Hypothalamus (tissue), 51 donors: ENCODE data around the gene MAPKAPK2.

Experiments used
- DNase-seq, 51 donors: peaks; one replicate each; lab custom pipeline; 2025; lab: John Stamatoyannopoulos, UW

Gene MAPKAPK2

DNA sequence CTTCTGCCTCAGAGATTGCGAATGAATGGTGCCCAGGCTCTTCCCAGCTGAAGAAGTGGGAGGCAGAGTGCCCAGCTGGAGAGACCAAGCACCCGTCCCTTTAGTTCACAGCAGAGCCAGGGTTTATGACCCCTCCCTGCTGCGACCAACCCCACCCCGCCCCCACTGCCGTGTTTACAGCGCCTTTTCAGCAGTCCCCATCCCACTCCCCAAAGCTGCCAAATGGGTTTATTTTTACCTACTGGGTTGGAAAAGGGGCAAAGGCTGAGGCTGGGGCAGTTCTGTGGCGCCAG lies 25.8 kb upstream of the MAPKAPK2 start:
- DNase-seq: peak in 1 of 51 donors; percentile 8

- DNase-seq: no peak
These were observed 24.6 kb upstream of the MAPKAPK2 start for GRCh38 chr1:206660136-206660535.

DNA sequence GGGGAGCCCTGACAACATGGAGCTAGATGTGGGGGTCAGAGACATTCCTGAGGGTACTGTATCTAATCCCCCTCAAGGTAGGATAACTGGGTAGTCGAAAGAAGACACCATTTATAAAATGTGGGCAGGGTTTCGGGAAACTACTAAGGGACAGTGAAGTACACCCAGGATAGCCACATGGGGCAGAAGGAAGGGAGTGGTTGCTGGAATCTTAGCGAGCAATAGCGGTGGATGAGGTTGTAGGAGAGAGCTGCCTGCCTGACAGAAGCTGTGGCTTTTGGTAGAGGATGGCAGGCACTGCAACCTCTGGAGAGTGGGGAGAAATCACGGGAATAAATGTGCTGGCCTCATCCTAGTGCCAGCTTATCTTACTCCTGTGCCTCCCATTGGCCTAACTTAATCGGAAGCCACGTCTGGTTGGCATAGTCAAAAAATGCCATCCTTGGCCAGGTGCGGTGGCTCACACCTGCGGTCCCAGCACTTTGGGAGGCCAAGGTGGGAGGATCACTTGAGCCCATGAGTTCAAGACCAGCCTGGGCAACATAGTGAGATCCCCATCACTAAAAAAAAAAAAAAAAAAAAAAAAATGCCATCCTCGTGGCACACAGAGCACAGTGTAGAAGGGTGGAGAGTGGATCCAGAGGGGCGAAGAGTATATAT lies 23.4 kb upstream of the MAPKAPK2 start:
- DNase-seq: no peak

DNA sequence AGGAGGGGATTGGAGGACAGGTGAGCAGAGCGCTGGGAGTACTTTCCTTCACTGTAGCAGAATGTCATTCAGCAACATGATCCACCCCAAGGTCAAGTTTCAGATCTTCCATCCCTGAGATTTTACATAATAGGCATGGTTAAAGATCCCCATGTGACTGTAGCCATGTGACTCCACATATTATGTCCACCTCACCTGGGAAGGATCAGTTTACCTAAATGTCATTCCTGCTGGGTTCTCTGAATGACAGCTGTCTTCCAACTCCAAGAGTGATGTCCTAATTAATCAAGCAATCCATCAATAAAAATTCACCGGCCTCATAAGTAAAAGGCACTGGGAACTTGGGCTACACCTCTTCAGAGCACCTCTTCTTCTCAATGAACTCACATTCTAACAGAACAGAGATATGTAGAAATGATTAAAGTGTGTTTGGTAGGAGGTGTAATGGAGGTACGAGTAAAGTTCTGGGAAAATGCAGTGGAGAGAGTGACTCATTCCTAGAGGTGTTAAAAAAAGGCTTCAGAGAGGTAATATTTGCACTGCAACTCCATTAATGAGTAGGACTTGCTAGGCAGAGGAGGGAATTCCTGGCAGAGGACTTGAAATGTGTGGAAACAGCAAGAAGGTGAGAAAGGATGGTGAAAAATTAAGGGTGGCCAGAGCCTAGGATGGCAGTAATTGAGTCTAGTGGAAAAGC lies 22.2 kb upstream of the MAPKAPK2 start:
- DNase-seq: no peak

DNA sequence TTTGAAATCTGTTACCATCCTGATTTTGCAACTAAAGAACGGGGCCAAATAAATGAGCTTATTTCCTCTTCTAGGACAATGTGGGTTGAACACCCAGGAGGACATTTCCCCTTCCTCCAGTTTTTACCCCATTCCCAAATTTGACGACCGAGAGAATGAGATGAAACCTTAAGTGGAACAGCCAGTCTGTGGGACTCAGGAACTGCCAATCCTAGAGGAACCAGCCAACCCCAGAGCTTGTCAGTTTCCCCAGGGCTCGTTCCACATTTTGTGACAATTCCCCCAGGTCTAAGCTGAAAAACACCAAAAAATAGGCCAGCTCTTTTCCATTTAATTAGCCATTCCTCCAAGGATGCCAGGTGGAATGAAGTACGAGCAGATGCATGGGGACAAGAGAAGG lies 21.3 kb upstream of the MAPKAPK2 start:
- no peak for DNase-seq

- peak in 37 of 51 donors; percentile 8 to 77 (median 28) for DNase-seq
These were observed 20.7 kb upstream of the MAPKAPK2 start for GRCh38 chr1:206663832-206664652.

- DNase-seq: no peak
These were observed 20.0 kb upstream of the MAPKAPK2 start for GRCh38 chr1:206664740-206665139.

- DNase-seq: no peak
These were observed 18.6 kb upstream of the MAPKAPK2 start for GRCh38 chr1:206666031-206666561.

DNA sequence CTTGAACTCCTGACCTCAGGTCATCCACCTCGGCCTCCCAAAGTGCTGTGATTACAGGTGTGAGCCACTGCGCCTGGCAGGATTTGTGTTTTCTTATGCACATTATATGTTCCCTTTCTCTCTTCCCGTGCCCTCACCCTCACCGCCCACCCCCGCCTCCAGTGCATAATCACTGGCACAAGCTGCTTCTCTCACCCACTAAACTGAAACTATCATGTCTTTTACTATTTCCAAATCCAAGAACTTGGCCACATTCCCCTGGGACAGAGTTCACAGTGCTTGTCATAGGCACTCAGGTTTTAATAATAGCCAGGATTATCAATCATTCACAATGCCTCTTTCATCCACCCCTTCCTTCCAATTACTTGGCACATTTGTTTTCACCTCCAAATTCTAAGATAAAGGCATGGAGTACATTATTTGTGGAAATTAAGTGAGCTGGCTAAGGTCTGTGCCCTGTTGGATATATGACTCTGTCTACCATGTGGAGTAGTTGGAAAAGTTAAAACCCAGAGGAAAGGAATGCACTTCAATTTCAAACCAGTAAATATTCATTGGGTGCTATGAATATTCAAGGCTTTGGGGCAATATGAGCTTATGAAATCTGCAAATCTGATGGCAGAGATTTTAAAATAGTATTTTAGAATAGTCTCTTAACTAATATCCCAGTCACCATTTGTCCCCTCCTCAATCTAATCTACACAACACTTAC lies 17.6 kb upstream of the MAPKAPK2 start:
- no peak for DNase-seq

DNA sequence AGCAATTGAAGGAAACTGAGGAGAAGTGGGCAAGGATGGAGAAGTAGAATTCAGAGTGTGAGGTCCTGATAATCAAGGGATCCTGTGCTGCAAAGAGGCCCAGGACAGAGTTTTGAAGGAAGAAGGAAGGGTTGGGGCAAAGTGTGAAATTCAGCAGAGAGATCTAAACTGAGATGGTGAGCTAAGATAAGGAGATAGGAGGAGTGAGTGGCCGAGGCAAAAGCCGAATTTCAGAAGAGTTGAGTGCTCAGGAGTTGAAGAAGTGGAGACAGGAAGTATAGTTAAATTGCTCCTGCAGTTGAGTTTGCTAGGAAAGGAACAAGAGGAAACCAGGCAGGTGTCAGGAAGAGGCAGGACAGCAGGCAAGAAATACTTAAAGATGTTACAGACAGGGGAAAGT lies 16.4 kb upstream of the MAPKAPK2 start:
- no peak for DNase-seq

GRCh38 chr1:206668874-206669410 lies 15.8 kb upstream of the MAPKAPK2 start:
- DNase-seq: no peak

DNA sequence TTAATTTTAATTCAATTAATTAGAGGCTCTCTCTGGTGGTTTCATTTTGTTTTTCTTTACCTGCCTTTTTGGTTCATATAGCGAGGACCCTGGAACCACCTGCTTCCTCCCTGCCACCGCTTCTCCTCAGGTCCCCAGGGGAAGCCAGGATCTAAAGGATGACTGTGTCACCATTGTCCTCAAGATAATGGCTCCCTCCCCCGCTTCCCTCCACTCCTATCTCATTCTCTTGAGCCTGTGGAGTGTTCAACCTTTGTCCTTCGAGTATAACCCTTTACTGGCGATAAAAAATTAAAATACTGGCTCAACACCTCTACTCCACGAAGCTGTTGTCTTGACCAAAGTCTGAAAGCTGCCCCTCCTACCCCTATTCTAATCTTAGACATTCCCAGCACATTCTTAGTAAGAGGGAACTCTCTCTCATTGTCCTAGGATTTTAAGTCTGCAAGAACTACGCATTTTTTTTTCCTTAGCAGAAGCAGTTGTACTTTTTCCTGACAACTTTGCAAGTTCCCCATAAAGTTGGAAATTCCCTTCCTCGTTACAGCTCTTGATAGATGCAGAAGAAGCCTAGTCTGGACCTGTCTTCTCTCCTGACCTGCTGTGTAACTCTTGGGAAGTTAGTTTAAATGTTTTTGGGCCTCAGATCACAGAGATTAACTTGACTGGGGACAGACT lies 12.6 kb upstream of the MAPKAPK2 start:
- DNase-seq: no peak

GRCh38 chr1:206672844-206673758 lies 11.6 kb upstream of the MAPKAPK2 start:
- no peak for DNase-seq

- no peak for DNase-seq
These were observed 10.5 kb upstream of the MAPKAPK2 start for GRCh38 chr1:206674236-206674635.

- DNase-seq: no peak
These were observed 9.9 kb upstream of the MAPKAPK2 start for GRCh38 chr1:206674745-206675175.

- DNase-seq: no peak
These were observed 8.2 kb upstream of the MAPKAPK2 start for GRCh38 chr1:206676499-206676898.

GRCh38 chr1:206678490-206678889 lies 6.2 kb upstream of the MAPKAPK2 start:
- DNase-seq: no peak

GRCh38 chr1:206679738-206680211 lies 4.9 kb upstream of the MAPKAPK2 start:
- DNase-seq: peak in 1 of 51 donors; percentile 21

DNA sequence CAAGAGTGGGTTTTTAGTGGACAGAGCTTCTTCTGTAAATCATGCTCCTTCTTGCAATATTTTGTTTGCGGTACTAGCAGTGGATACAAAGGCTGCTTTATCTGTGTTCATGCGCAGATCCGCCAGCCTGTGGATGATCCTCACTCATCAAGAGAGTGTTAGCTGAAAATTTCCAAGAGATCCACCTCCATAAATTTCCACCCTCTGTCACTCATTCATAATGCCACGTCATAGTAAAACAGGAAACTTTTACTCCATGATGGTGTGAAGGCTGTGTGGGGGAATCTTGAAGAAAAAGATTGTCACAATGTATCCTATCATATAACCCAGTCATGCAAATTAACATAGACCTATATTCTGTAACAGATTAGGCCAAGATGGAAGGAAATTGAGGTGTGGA lies 4.4 kb upstream of the MAPKAPK2 start:
- peak in 8 of 51 donors; percentile 1 to 19 (median 12) for DNase-seq
